ENCODE measurements around the gene BDP1.
"Not testable (repeated sequence)": the region's sequence is repeated elsewhere in the genome, so short reads cannot be mapped to it uniquely, and the experiment has no call there.

BDP1 gene

GRCh38 chr5:71609916-71610315, 154.5 kb downstream of the BDP1 start:
- H3K4me1 ChIP-seq (ENCODE audit: control insufficient read depth, insufficient read depth, low read length, poor library complexity, severe bottlenecking) = not testable (repeated sequence)

GRCh38 chr5:71615809-71616208, 160.4 kb downstream of the BDP1 start:
- no peak overlapping the region for H3K4me3 ChIP-seq (ENCODE audit: insufficient read depth, low read depth, low read length, poor library complexity, severe bottlenecking)
- no peaks in the 10 kb centered on the region for H3K27me3 ChIP-seq (replicated peaks; ENCODE audit: control insufficient read depth, insufficient read depth, low read length, poor library complexity, severe bottlenecking)
- no peak for DNase-seq
- H3K9me3 ChIP-seq (ENCODE audit: control insufficient read depth, low read length) = no peaks in the 10 kb centered on the region
- no peak overlapping the region for H3K27ac ChIP-seq (ENCODE audit: insufficient read depth, low read length, poor library complexity, severe bottlenecking)
- H3K36me3 ChIP-seq (ENCODE audit: control insufficient read depth, insufficient read depth, low read length) = peaks cover 22% of the 10 kb centered on the region
- H3K4me1 ChIP-seq (ENCODE audit: control insufficient read depth, insufficient read depth, low read length, poor library complexity, severe bottlenecking) = no peaks in the 10 kb centered on the region

More at GRCh38 chr5:71609916-71610315, 154.5 kb downstream of the BDP1 start:
- H3K4me3 ChIP-seq (ENCODE audit: insufficient read depth, low read depth, low read length, poor library complexity, severe bottlenecking); H3K36me3 ChIP-seq (ENCODE audit: control insufficient read depth, insufficient read depth, low read length); H3K27me3 ChIP-seq (replicated peaks; ENCODE audit: control insufficient read depth, insufficient read depth, low read length, poor library complexity, severe bottlenecking); DNase-seq; H3K27ac ChIP-seq (ENCODE audit: insufficient read depth, low read length, poor library complexity, severe bottlenecking); H3K9me3 ChIP-seq (ENCODE audit: control insufficient read depth, low read length): not testable (repeated sequence)
